ENCODE data around the gene ZNF44. TPM values are rescaled to one million over a fixed set of nuclear protein-coding genes. Genes with fewer than 3 reads are reported as not detected.
A peak's percentile ranks its signal among the peaks of the same experiment; 100 is the strongest.

ZNF44 gene
- 6.7 and 8.0 TPM in 2 replicates for total RNA-seq (2022)
- Bru-seq, nascent RNA: percentile 75 among the genes with signal in this experiment
- percentile 84 among the genes with signal in this experiment for BruChase-seq, experiment 1, labeled RNA remaining after a 2-hour chase
- BruChase-seq, experiment 2, labeled RNA remaining after a 6-hour chase: percentile 80 among the genes with signal in this experiment
- long read RNA-seq, partial matches to known transcripts: 0 of 8 reads
- long read RNA-seq, other reads (novel, unspliced or antisense): 5 of 8 reads

- CTCF ChIA-PET: interaction anchor here (0.6 to 1.4 kb wide), 3 partner anchors 50 to 371 kb away, joined by 3 to 5 read pairs (median 4); partner anchors contain the start of gene ZNF442
- no peak for TF ChIP-seq CTCF (IDR thresholded peaks at IDR 0.05; ENCODE audit: insufficient read depth in 1 of 2, low read depth in 1 of 2, low read length in 1 of 2, severe bottlenecking in 1 of 2, unreplicated experiment in 1 of 2)
- TSS peak; percentile 46 for BruUV-seq (replicated peaks)
- peaks cover 15% of the 10 kb centered on the region for H3K36me3 Mint-ChIP-seq (ENCODE audit: insufficient read depth, unreplicated experiment)
- peaks cover 13% of the 10 kb centered on the region for H3K9me3 Mint-ChIP-seq (ENCODE audit: unreplicated experiment)
- Histone ChIP-seq H3K9me3 (peaks cover 10% of the 10 kb centered on the region), H3K27me3 (replicated peaks; ENCODE audit: control insufficient read depth, insufficient read depth, low read length) (no peaks in the 10 kb centered on the region), H3K4me3 (ENCODE audit: low read depth, low read length) (peak within 1 kb of the TSS; percentile 69), H3K36me3 (ENCODE audit: control insufficient read depth, insufficient read depth, low read length) (no peaks in the 10 kb centered on the region), H3K4me1 (peaks cover 5% of the 10 kb centered on the region; the same call in 1 of the 2 replicates)
- intact Hi-C loops (cut with micrococcal nuclease; ENCODE audit: unreplicated experiment): loop anchor here (2.0 kb wide), 2 partner anchors 38 to 70 kb away; partner anchors contain the start of genes ZNF442 and ZNF563
- no peaks in the 10 kb centered on the region for H3K27me3 Mint-ChIP-seq (ENCODE audit: insufficient read depth, unreplicated experiment)
- no peaks in the 10 kb centered on the region for H3K4me1 Mint-ChIP-seq (ENCODE audit: low read depth, unreplicated experiment)
- H3K27ac Mint-ChIP-seq (ENCODE audit: unreplicated experiment): peak within 1 kb of the TSS; percentile 98
- H3K4me3 Mint-ChIP-seq (ENCODE audit: unreplicated experiment): peak within 1 kb of the TSS; percentile 97
- DNase-seq: peak; percentile 96 to 98
- POLR2A ChIA-PET: interaction anchor here (0.5 to 1.3 kb wide), 3 partner anchors 39 to 605 kb away, joined by 3 to 8 read pairs (median 7); partner anchors contain the start of gene ZNF563
Observed at GRCh38 chr19:12294249-12295158, at the start of gene ZNF44. TSS of gene ZNF44 (minus strand) at chr19:12294883. CDS start at chr19:12294694, 189 bp downstream.

GRCh38 chr19:12333162-12334159 lies 38.8 kb upstream of the ZNF44 start, which contains the start of gene ZNF563:
TSS of gene ZNF563 (minus strand) at chr19:12333633. CDS start at chr19:12333482, 151 bp downstream.
- ChIA-PET CTCF (interaction anchor here (0.5 to 1.0 kb wide), 3 partner anchors 32 to 329 kb away, joined by 3 to 4 read pairs (median 3); partner anchors contain the start of gene ZNF442), POLR2A (interaction anchor here (0.5 to 2.5 kb wide), 6 partner anchors 32 to 193 kb away, joined by 3 to 18 read pairs (median 4); partner anchors contain the start of genes ZNF136, ZNF20, ZNF44 and ZNF442)
- peaks cover 9% of the 10 kb centered on the region for H3K9me3 Mint-ChIP-seq (ENCODE audit: unreplicated experiment)
- H3K4me3 ChIP-seq (ENCODE audit: low read depth, low read length): peak within 1 kb of the TSS; percentile 87
- H3K27me3 Mint-ChIP-seq (ENCODE audit: insufficient read depth, unreplicated experiment): no peaks in the 10 kb centered on the region
- intact Hi-C loops (cut with micrococcal nuclease; ENCODE audit: unreplicated experiment): loop anchor here (1.0 to 2.0 kb wide), 2 partner anchors 32 to 39 kb away; partner anchors contain the start of genes ZNF44 and ZNF442
- DNase-seq: peak; percentile 95
- H3K27ac Mint-ChIP-seq (ENCODE audit: unreplicated experiment): peak within 1 kb of the TSS; percentile 92
- BruUV-seq (replicated peaks): no TSS peak
- H3K9me3 ChIP-seq: peaks cover 3% of the 10 kb centered on the region; the same call in 1 of the 2 replicates
- H3K4me3 Mint-ChIP-seq (ENCODE audit: unreplicated experiment): peak within 1 kb of the TSS; percentile 92
- H3K4me1 ChIP-seq: peaks cover 14% of the 10 kb centered on the region
- H3K36me3 Mint-ChIP-seq (ENCODE audit: insufficient read depth, unreplicated experiment): peaks cover 9% of the 10 kb centered on the region
- no peak for TF ChIP-seq CTCF (IDR thresholded peaks at IDR 0.05; ENCODE audit: insufficient read depth in 1 of 2, low read depth in 1 of 2, low read length in 1 of 2, severe bottlenecking in 1 of 2, unreplicated experiment in 1 of 2)
- H3K27me3 ChIP-seq (replicated peaks; ENCODE audit: control insufficient read depth, insufficient read depth, low read length): no peaks in the 10 kb centered on the region
- H3K36me3 ChIP-seq (ENCODE audit: control insufficient read depth, insufficient read depth, low read length): no peaks in the 10 kb centered on the region
- H3K4me1 Mint-ChIP-seq (ENCODE audit: low read depth, unreplicated experiment): peaks cover 9% of the 10 kb centered on the region
